GM19193 (cell line): Measurements from ENCODE around the gene SYCE3.

ENCODE experiments used
- POLR2A ChIP-seq: IDR thresholded peaks from 4 replicates; pipeline ENCODE4 v1.6.1; 2011; ENCODE audit not compliant: insufficient read depth, insufficient read length; ENCODE audit errors: extremely low read depth

The SYCE3 gene

DNA sequence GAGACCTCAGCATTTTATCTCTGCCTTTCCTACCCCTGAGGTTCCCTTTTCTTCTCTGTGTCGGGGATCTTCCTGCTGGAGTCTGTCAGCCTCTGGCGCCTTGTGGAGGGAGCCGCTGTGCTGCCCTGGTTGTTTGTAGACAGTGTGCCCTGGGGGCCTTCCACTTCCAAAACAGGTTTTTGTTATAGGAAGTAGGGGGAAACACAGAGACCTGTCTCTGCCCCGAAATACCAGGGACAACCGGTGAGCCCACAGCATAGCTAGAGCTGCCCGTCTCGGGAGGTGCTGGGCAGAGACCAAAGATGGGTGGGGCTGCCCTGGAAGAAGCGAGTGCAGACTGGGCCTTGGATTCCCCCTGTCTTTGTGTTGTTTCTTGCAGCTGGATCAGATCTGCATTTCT, 46.7 kb downstream of the SYCE3 start:
- no peak for TF ChIP-seq POLR2A

- TF ChIP-seq POLR2A: no peak
Measured at GRCh38 chr22:50513175-50513574, 49.5 kb downstream of the SYCE3 start.

DNA sequence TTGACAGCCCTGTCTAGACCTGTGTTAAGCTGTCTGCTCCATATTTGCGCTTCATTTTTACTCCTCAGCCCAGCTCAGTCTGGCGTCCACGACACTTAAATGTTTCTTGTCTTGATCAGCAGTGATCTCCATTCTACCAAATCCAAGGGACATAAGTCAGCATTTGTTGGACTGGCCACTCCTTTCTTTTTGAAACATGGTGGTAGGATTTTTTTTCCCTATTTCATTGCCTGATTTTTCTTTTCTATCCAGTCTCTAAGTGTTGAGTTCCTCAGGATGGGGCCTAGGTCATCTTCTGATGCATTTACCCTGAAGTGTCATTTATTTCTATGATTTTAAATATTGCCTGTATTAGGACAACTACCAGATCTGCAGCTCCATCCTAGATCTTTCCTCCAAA, 53.8 kb downstream of the SYCE3 start:
- no peak for TF ChIP-seq POLR2A

GRCh38 chr22:50507991-50508884, 54.5 kb downstream of the SYCE3 start, which contains the start of gene NCAPH2:
TSS of gene NCAPH2 (plus strand) at chr22:50508224. CDS start at chr22:50508338, 114 bp downstream.
- peak; percentile 88 for TF ChIP-seq POLR2A

DNA sequence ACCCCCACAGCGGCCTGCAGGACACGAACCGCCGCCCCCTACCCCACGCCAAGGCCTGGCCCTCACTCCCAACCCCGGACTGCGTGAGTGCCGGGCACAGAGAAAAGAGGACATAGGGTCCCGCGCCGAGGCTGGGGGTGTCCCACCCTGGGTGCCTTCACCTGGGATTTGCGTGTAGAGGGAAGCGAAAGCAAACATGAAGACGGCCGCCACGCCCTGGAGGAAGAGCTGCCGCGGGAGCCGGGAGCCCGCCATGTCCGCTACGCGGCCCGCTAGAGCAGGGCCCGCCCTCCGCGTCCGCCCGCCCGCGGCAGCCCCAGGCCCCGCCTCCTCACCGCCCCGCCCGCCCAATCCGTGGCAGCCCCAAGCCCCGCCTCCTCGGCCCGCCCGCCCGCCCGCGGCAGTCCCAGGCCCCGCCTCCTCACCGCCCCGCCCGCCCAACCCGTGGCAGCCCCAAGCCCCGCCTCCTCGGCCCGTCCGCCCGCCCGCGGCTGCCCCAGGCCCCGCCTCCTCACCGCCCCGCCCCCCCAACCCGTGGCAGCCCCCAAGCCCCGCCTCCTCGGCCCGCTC, 55.2 kb downstream of the SYCE3 start, which contains the start of gene LMF2:
Gene LMF2 (minus strand): TSS at position 282 of the 570 bp plus-strand sequence. CDS start 27 bp downstream, at position 255.
- TF ChIP-seq POLR2A: peak; percentile 69

DNA sequence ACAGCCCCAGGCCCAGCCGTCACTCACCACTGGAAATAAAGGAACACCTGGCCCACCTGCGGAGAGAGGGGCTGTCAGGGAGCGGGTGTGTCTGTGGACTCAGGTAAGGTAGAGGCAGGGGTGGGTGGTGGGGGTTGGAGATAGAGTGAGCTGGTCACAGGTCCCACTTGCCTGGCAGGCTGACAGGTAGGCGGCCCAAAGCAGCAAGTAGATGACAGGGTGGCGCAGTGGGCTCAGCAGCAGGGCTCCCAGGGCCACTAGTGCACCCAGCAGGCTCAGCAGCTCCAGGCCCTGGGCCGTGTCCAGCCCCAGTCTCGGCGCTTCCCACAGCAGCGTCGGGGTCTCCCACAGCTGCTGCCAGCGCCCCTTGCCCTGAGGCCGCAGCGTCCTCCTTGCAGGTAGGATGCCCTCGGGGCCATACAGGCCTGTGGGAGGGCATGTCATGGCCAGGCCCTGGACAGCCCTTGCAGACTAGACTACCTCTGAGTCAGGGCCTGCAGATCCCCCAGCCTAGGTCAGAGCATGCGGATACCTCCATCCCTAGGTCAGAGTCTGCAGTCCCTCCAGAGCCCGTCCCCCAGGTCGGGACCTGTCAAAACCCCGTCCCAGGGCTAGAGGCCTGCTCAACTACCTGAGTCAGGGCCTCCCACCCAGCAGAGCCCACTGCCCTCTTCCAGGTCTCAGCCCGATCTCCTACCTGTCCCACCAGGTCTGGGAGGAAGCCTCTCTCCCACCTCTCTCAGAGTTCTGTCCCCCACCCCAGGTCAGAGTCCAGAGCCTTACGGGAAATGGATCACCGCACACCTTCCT, 55.9 kb downstream of the SYCE3 start:
- no peak for TF ChIP-seq POLR2A

DNA sequence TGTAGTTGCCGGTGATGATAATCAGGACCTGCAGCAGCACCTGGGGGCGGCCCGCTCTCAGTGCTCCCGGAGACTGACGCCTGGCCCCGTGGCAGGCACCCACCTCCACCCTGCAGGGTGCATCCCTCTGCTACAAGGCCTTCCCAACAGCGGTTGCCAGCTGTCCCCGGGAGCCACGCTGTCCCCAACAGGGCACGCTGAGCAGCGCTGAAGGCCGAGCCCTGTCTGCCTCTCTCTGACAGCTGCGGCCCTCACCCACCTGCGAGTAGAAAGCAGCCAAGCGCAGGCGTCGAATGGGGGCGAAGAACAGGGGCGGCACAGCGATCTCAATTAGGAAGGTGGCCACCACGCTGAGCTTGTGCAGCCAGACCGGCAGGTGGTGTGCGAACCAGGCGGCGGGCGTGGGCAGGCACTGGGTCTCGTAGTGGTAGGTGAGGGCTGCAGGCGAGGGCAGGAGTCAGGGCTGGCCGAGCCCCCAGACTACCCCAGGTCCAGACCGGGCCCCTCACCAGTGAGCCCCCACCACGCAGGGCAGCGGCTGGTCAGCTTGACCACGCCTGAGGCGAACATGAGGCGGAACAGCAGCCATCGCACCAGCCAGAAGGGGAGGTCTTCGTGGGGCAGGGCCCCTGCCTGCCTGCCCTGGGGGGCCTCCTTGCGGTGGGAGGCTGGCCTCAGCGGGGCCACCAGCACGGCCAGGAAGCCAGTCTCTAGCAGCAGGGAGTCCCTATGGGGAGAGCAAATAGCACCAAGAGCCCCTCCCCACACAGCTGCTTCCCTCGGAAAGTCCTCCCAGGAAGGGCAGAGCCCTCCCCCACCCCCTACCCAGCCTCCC, 56.7 kb downstream of the SYCE3 start:
- TF ChIP-seq POLR2A: no peak

DNA sequence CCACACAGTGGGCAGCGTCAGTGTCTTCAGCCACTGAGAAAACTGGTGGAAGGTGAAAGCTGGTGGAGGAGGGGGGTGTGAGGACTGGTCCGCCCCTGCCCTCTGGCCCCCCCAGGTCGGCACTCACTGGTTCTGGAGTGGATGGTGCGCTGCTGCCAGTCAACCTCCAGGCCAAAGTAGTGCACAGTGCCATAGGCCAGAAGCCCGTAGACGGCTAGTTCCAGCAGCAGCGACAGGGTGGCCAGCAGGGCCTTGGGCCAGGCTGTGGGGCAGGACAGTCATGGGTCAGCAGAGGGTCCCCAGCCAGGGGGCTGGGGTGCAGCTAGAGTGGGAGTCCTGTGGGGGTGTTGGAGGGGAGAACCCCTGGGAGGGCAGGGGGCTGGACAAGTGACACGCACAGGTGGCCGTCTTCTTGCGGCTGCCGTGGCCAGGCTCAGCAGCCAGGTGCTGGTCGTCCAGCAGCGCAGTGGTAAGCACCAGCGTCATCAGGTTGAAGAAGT, 57.4 kb downstream of the SYCE3 start:
- no peak for TF ChIP-seq POLR2A

DNA sequence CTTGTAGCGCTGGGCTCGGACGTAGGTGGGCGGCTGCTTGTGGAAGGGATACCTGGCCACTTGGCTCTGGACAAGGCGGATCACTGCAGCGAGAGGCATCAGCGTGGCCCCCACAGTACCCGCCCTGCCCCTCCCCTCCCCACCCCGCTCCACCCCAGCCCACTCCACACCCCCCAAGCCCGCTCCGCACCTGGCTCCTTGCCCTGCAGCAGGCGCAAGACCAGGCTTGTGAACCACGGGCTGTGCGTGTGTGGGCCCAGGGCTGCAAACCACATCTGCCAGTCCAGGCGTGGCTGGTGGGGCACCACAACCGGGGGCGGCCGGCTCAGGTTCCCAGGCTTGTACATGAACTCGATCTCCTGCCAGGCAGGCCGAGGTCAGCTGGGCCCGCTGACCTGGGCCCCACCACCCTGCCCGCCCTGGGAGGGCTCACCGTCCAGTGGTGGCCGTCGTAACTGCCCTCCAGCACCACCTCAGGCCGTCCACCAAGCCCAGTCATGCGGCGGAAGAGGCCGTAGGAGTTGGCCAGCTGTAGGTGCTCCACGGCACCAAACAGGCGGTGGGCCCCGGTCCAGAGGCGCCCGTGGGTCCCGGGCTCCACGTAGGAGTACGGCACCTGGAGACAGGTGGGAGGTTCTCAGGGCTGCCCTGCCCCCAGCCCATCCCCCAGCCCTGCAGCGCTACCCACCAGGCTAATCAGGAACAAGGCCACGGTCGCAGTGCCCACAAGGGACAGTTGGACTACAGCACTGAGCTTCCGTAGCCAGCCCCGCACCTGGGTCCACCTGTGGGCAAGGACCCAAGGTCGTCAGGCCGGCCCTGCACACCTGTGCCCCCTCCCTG, 58.1 kb downstream of the SYCE3 start:
- no peak for TF ChIP-seq POLR2A

DNA sequence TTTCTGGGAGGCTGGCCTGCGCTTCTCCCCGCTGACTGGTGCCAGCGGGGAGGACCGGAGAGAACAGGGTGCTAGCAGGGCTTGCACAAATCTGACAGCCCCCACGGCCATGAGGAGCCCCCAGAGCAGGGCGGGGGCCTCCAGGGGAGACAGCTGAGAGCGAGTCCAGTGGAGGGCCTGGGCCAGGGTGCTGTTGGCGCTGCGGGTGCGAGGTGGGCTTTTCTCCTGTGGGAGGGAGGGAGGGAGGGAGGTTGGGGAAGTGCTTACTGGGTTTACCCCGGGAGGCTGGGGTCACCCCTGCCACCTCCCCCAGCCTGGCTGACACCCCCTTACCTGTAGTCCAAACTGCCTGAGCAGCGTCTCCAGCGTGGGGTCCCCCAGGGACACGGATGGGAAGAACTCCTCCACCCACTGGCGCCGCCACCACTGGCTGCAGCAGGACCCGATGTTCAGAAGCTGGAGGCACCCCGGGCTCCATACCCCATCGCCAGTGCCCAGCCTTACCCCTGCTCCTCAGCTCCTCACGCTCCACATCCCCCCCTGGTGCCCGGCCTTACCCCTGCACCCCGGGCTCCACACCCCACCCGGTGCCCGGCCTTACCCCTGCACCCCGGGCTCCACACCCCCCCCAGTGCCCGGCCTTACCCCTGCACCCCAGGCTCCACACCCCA, 59.1 kb downstream of the SYCE3 start:
- no peak for TF ChIP-seq POLR2A

DNA sequence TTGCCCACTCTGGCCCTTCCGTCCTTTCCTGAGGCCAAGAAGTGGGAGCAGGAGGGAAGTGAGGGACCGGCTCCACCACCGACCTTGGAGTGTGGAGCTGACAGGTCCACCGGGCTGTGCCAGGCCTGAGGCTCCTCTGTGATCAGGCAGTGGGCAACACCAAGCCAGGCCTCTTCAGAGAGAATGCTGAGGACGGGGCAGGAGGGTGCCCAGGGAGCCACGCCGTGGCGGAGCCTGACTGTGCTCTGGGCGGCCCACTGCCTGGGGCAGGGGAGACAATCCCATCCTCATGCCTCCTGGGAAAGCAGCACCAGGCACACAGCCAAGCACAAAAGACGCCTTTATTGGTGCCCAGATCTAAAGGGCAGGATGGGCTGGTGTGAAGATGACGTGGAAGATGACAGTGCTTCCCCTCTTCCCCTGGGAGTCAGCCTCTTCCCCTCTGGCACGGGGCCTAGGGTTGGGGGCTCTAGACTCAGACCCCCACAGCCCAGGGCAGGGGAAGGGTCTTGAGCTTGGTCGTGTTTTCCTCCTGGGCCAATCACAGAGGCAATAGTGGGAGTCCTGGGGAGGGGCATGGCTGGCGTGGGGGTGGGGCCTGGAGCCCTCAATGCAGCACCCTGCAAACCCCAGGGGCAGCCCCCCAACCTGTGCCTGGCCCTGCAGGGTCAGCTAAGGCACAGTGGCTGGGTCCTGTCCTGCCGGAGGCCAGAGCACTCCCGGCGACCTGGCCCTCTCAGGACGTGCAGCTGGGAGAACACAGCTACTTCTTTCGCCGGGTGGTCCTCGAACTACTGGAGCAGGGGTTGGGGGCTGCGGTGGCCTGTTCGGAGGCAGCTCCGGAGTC, 59.9 kb downstream of the SYCE3 start:
- no peak for TF ChIP-seq POLR2A

DNA sequence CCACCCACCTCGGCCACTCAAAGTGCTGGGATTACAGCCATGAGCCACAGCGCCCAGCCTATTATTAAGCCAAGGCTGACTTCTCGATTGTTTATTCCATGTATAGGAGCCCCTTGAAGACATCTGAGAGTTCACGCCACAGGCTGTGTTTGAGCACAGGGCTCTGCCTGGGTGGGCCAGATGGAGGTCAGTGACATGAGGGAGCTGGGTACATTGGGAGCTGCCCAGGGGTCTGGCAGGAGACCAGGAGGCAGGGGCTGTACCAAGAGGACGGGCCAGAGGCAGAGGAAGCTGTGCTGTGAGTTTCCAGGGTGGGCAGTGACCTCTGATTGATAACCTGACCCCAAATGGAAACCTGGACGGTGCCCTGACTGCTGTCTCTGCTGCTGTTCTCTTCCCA, 60.6 kb downstream of the SYCE3 start:
- TF ChIP-seq POLR2A: no peak
